Stimulated activated memory B cell treated with anti-CD40 and anti-IgM and Interleukin-4, amounts not matched to agents 10 μg/mL and 1 μg/mL and 100 μg/mL, for 72 hours (primary cell): ENCODE results near the gene NEB.
"Not testable (repeated sequence)": the region's sequence is repeated elsewhere in the genome, so short reads cannot be mapped to it uniquely, and the experiment has no call there.

Source experiments
- ATAC-seq: fragments of 150-1000 bp; cut with Tn5 transposase; 2 replicates; pipeline ENCODE4 v1.10.0; 2021
- H3K27ac Mint-ChIP-seq: one replicate; pipeline ENCODE4 v1.8.0; 2022; ENCODE audit warnings: mild to moderate bottlenecking, mixed read lengths
- H3K27me3 Mint-ChIP-seq: one replicate; pipeline ENCODE4 v1.8.0; 2022; ENCODE audit warnings: mixed read lengths
- H3K36me3 Mint-ChIP-seq: one replicate; pipeline ENCODE4 v1.8.0; 2022; ENCODE audit warnings: mixed read lengths
- H3K4me1 Mint-ChIP-seq: one replicate; pipeline ENCODE4 v1.8.0; 2022; ENCODE audit warnings: mixed read lengths
- H3K4me3 Mint-ChIP-seq: one replicate; pipeline ENCODE4 v1.8.0; 2022; ENCODE audit warnings: mild to moderate bottlenecking, moderate library complexity, mixed read lengths
- H3K9me3 Mint-ChIP-seq: one replicate; pipeline ENCODE4 v1.8.0; 2022; ENCODE audit warnings: mixed read lengths

NEB gene

GRCh38 chr2:151657667-151658076 lies 76.6 kb downstream of the NEB start:
- Mint-ChIP-seq H3K27ac (no peak overlapping the region), H3K4me1 (peaks cover 6% of the 10 kb centered on the region), H3K36me3 (peaks cover 9% of the 10 kb centered on the region), H3K9me3 (no peaks in the 10 kb centered on the region), H3K4me3 (no peak overlapping the region), H3K27me3 (no peaks in the 10 kb centered on the region)
- no peak for ATAC-seq

DNA sequence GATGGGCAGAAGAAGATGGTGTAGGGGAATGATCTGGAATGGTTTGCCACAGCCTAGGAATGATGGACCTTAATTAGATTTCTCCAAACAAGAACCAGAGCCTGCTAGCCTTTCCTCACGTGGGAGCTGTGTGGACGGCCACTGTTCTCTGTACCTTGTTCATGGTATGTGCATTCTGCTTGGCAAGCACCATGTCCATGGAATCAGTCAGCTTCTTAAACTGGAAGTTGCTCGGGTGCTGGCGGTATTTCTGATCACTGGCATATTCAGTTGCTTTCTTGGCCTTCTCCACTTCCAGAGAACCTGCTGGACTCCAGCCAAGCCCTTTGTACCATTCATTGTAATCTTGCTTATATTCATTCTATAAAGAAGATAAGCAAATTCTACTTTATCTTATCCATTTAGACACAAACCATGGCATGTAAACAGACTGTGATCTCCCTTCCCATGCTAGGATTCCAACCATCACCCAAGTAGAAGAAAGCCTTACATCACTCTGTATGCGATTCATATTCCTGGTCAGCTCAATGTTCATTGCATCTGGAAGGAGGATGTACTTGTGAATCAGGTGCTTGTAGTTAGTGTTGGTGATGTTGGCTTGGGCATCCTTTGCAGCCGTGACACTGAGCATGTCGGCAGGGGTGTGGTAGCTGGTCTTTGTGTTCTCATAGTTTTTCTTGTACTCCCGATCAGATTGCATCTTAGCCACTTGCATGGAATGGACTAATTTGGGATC lies 78.4 kb downstream of the NEB start:
- ATAC-seq, result no peak
- Mint-ChIP-seq H3K36me3 (peaks cover 11% of the 10 kb centered on the region), H3K4me3 (no peak overlapping the region), H3K4me1 (peaks cover 6% of the 10 kb centered on the region), H3K27me3 (no peaks in the 10 kb centered on the region), H3K27ac (no peak overlapping the region), H3K9me3 (no peaks in the 10 kb centered on the region)

GRCh38 chr2:151654891-151655290 lies 79.4 kb downstream of the NEB start:
- Mint-ChIP-seq H3K27ac (no peak overlapping the region), H3K4me1 (peaks cover 6% of the 10 kb centered on the region), H3K27me3 (no peaks in the 10 kb centered on the region), H3K36me3 (peaks cover 14% of the 10 kb centered on the region), H3K4me3 (no peak overlapping the region), H3K9me3 (no peaks in the 10 kb centered on the region)
- no peak for ATAC-seq

DNA sequence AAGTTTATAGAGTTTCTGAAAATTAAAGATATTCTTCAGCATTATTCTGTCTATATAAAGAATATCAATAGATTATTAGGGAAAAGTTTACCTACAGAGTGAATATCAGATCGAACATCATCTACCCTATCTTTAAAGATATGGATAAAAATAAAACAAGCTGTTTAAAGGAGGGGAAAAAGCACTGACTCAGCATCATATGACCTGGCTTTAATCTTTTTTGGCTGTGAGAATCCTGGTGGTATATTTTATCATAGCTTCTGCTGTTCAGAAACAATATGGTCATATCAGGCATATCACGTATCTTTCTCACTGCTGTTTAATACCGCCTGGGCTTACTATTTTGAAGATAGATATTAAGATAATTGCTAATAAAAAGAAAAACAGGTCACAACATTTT lies 80.2 kb downstream of the NEB start:
- no peak for ATAC-seq
- H3K9me3 Mint-ChIP-seq, result no peaks in the 10 kb centered on the region
- no peak overlapping the region for H3K4me3 Mint-ChIP-seq
- H3K27ac Mint-ChIP-seq, result no peak overlapping the region
- H3K36me3 Mint-ChIP-seq, result peaks cover 14% of the 10 kb centered on the region
- H3K4me1 Mint-ChIP-seq, result peaks cover 6% of the 10 kb centered on the region
- no peaks in the 10 kb centered on the region for H3K27me3 Mint-ChIP-seq

DNA sequence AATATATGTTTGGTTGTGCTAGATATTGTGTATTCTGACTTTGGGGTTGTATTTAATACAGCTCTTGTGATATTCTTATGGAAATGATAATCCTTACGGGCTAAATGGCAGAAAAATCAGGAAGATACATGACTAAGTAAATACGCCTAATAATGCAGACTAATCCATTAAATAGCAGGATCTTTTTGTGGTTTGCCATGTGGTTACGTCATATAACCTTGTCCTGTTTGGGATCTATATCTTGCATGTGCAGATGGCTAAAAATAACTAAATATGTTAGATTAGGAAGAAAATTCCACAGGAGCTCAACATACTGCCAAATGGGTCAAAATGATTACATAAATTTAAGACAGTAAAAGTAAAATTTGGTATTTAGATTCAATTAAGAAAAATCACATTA lies 83.0 kb downstream of the NEB start:
- no peak overlapping the region for H3K4me3 Mint-ChIP-seq
- no peaks in the 10 kb centered on the region for H3K9me3 Mint-ChIP-seq
- no peak overlapping the region for H3K27ac Mint-ChIP-seq
- ATAC-seq, result no peak
- H3K27me3 Mint-ChIP-seq, result no peaks in the 10 kb centered on the region
- H3K4me1 Mint-ChIP-seq, result no peaks in the 10 kb centered on the region
- H3K36me3 Mint-ChIP-seq, result peaks cover 6% of the 10 kb centered on the region

- no peak for ATAC-seq
- H3K27ac Mint-ChIP-seq, result no peak overlapping the region
- H3K27me3 Mint-ChIP-seq, result no peaks in the 10 kb centered on the region
- H3K4me1 Mint-ChIP-seq, result no peaks in the 10 kb centered on the region
- H3K36me3 Mint-ChIP-seq, result peaks cover 6% of the 10 kb centered on the region
- no peak overlapping the region for H3K4me3 Mint-ChIP-seq
- H3K9me3 Mint-ChIP-seq, result no peaks in the 10 kb centered on the region
These were observed 83.8 kb downstream of the NEB start for GRCh38 chr2:151650456-151650855.

- peaks cover 6% of the 10 kb centered on the region for H3K36me3 Mint-ChIP-seq
These were observed 84.3 kb downstream of the NEB start for GRCh38 chr2:151649966-151650365.

DNA sequence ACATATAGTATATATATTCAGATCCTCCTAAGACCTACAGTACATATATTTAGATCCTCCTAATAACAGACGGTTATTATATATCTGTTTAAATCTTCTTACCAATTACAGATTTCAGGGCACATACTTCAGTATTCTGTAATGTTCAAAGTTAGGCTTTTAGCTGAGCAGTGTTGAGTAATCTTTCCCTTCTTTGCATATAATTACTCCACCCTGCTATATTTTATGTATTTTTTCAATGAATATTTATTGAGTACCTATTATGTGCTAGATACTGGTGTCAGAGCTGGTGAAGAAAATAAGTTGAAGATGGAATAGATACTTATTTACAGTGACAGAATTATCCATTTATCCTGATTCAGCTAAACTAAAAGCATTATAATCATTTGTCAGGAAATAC lies 84.9 kb downstream of the NEB start:
- no peak for ATAC-seq
- H3K4me1 Mint-ChIP-seq, result no peaks in the 10 kb centered on the region
- H3K9me3 Mint-ChIP-seq, result no peaks in the 10 kb centered on the region
- no peaks in the 10 kb centered on the region for H3K27me3 Mint-ChIP-seq
- H3K4me3 Mint-ChIP-seq, result no peak overlapping the region
- H3K27ac Mint-ChIP-seq, result no peak overlapping the region
- H3K36me3 Mint-ChIP-seq, result peaks cover 6% of the 10 kb centered on the region

More at GRCh38 chr2:151649966-151650365, 84.3 kb downstream of the NEB start:
- H3K4me1 Mint-ChIP-seq, result no peaks in the 10 kb centered on the region
- H3K27me3 Mint-ChIP-seq, result no peaks in the 10 kb centered on the region
- H3K9me3 Mint-ChIP-seq, result no peaks in the 10 kb centered on the region
- H3K4me3 Mint-ChIP-seq, result no peak overlapping the region
- no peak for ATAC-seq
- H3K27ac Mint-ChIP-seq, result no peak overlapping the region

DNA sequence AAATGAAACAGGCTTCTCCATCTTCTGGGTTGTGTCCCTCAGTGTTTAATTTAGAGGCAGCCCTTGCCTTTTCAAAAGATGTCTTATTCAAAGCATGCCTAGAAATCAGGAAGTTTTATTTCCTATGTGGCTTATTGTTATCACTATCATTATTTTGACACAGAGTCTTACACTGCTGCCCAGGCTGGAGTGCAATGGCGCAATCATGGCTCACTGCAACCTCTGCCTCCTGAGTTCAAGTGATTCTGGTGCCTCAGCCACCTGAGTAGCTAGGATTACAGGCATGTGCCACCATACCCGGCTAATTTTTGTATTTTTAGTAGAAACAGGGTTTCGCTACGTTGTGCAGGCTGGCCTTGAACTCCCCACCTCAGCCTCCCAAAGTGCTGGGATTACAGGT lies 87.8 kb downstream of the NEB start:
- not testable (repeated sequence) for H3K4me3 Mint-ChIP-seq, H3K9me3 Mint-ChIP-seq, H3K27ac Mint-ChIP-seq, H3K36me3 Mint-ChIP-seq, H3K4me1 Mint-ChIP-seq, H3K27me3 Mint-ChIP-seq, ATAC-seq

GRCh38 chr2:151644580-151644979 lies 89.7 kb downstream of the NEB start:
- H3K4me3 Mint-ChIP-seq, result no peak overlapping the region
- H3K4me1 Mint-ChIP-seq, result no peaks in the 10 kb centered on the region
- H3K9me3 Mint-ChIP-seq, result no peaks in the 10 kb centered on the region
- no peaks in the 10 kb centered on the region for H3K27me3 Mint-ChIP-seq
- H3K27ac Mint-ChIP-seq, result no peak overlapping the region
- H3K36me3 Mint-ChIP-seq, result no peaks in the 10 kb centered on the region
- ATAC-seq, result no peak

- ATAC-seq, H3K36me3 Mint-ChIP-seq, H3K27me3 Mint-ChIP-seq, H3K27ac Mint-ChIP-seq, H3K9me3 Mint-ChIP-seq, H3K4me3 Mint-ChIP-seq: not testable (repeated sequence)
- peaks cover 19% of the 10 kb centered on the region for H3K4me1 Mint-ChIP-seq
These were observed 92.4 kb downstream of the NEB start for GRCh38 chr2:151641895-151642294.

GRCh38 chr2:151640087-151640486 lies 94.2 kb downstream of the NEB start:
- Mint-ChIP-seq H3K4me3 (no peak overlapping the region), H3K27ac (no peak overlapping the region), H3K27me3 (no peaks in the 10 kb centered on the region), H3K36me3 (no peaks in the 10 kb centered on the region), H3K9me3 (no peaks in the 10 kb centered on the region), H3K4me1 (peaks cover 21% of the 10 kb centered on the region)
- ATAC-seq, result no peak

DNA sequence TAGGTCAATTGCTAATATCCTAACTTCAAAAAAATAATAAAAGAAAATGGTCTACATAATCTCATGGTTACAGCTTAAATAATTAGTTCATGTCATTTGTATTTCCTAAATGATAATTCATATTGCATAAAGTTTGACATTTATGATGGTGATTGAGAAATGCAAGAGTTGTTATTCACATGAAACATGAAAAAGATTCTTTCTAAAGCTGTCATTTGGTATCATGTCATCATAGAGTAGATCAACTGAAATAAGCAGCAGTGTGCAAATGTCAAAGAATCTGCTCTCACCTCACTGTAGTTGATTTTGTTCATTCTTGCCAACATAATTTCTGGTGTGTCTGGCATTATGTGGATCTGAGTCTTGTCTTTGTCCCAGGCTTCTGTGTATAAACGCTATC lies 95.3 kb downstream of the NEB start:
- Mint-ChIP-seq H3K4me1 (peaks cover 21% of the 10 kb centered on the region), H3K36me3 (peaks cover 2% of the 10 kb centered on the region), H3K4me3 (no peak overlapping the region), H3K27me3 (no peaks in the 10 kb centered on the region), H3K27ac (peak overlapping the region; percentile 84), H3K9me3 (peaks cover 2% of the 10 kb centered on the region)
- no peak for ATAC-seq

DNA sequence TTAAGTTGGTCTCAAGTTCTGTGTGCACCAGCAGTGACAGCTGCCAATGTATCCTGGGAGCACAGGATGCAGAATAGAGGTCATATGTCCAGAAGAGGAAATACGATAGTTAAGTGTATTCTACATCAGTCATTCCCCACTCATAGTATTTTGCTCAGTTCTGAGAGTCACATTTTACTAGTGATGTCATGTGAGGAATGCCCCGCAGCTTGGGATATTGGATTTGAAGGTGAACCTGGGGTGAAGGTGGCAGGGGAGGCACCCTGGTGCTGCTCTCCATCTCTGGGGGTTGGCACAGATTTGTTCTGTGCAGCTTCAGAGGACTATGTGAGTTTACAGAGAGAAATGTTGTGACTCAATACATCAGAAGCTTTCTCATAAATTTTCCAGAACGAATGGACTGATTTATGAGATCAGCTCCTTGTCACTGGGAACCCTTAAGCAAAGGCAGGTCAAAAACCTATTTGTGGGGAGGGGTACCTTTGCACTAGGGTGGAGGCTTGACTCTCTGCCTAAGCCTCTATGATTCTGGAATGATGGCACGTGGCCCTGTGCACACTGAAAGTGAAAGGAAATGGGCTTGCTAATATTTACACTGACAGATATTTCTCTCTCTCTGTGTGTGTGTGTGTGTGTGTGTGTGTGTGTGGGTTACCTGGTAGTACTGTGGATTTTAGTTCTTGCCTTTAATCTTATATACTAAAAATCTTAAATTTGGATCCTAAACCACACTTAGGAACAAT lies 95.9 kb downstream of the NEB start:
- no peaks in the 10 kb centered on the region for H3K27me3 Mint-ChIP-seq
- peaks cover 6% of the 10 kb centered on the region for H3K36me3 Mint-ChIP-seq
- peaks cover 6% of the 10 kb centered on the region for H3K9me3 Mint-ChIP-seq
- H3K27ac Mint-ChIP-seq, result peak overlapping the region; percentile 84
- no peak for ATAC-seq
- H3K4me3 Mint-ChIP-seq, result peak overlapping the region; percentile 31
- H3K4me1 Mint-ChIP-seq, result peaks cover 21% of the 10 kb centered on the region

- peak overlapping the region; percentile 85 for H3K4me3 Mint-ChIP-seq
These were observed 97.0 kb downstream of the NEB start for GRCh38 chr2:151637271-151637781.

More at GRCh38 chr2:151637271-151637781, 97.0 kb downstream of the NEB start:
- H3K27me3 Mint-ChIP-seq, result no peaks in the 10 kb centered on the region
- peaks cover 21% of the 10 kb centered on the region for H3K4me1 Mint-ChIP-seq
- peak overlapping the region; percentile 84 for H3K27ac Mint-ChIP-seq
- peak; percentile 100 for ATAC-seq
- peaks cover 6% of the 10 kb centered on the region for H3K36me3 Mint-ChIP-seq
- peaks cover 6% of the 10 kb centered on the region for H3K9me3 Mint-ChIP-seq
